HG03095 (cell line): Measurements from ENCODE around the gene ITFG1.
"Not testable (repeated sequence)": the region's sequence is repeated elsewhere in the genome, so short reads cannot be mapped to it uniquely, and the experiment has no call there.

Source experiments
- ATAC-seq: cut with Tn5 transposase; IDR thresholded peaks from one replicate; pipeline ENCODE4 v1.9.1; 2021; ENCODE audit warnings: moderate library complexity; ENCODE audit not compliant: unreplicated experiment

Gene ITFG1

GRCh38 chr16:47473792-47474191 is 12.9 kb upstream of the ITFG1 start:
- ATAC-seq = no peak

- not testable (repeated sequence) for ATAC-seq
Observed at GRCh38 chr16:47473004-47473403, 12.1 kb upstream of the ITFG1 start.

GRCh38 chr16:47470810-47471209 is 9.9 kb upstream of the ITFG1 start:
- ATAC-seq = no peak

GRCh38 chr16:47470211-47470610 is 9.3 kb upstream of the ITFG1 start:
- no peak for ATAC-seq

DNA sequence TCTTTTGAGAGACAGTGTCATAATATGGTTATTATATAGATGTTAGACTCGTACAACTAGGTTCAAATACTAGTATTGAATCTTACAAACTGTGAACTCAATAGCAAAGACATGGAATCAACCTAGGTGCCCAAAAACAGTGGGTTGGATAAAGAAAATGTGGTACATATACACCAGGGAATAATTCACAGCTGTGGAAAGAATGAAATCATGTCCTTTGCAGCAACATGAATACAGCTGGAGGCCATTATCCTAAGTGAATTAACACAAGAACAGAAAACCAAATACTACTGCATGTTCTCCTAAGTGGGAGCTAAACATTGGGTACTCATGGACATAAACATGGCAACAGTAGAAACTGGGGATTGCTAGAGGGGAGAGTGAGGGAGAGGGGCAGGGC is 8.4 kb upstream of the ITFG1 start:
- ATAC-seq = no peak

DNA sequence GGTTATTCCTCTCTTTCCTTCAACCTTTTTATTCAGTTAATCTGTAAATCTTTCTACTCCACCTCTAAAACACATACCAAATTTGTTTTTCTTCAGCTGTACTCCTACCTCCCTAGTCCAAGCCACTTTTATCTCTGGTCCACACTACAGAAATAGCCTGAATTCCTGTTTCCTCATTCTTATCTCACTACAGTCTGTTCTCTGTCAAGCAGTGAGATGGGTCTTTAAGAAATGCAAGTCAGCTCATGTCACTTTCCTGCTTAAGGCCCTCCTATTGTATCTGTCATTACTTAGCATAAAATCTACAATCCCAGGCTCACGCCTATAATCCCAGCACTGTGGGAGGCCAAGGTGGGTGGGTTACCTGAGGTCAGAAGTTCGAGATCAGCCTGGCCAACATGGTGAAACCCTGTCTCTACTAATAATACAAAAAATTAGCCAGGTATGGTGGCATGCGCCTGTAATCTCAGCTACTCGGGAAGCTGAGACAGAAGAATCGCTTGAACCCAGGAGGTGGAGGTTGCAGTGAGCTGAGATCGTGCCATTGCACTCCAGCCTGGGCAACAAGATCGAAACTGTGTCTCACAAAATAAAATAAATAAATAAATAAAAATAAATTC is 7.3 kb upstream of the ITFG1 start:
- not testable (repeated sequence) for ATAC-seq

- ATAC-seq = no peak
Observed at GRCh38 chr16:47467501-47467900, 6.6 kb upstream of the ITFG1 start.

DNA sequence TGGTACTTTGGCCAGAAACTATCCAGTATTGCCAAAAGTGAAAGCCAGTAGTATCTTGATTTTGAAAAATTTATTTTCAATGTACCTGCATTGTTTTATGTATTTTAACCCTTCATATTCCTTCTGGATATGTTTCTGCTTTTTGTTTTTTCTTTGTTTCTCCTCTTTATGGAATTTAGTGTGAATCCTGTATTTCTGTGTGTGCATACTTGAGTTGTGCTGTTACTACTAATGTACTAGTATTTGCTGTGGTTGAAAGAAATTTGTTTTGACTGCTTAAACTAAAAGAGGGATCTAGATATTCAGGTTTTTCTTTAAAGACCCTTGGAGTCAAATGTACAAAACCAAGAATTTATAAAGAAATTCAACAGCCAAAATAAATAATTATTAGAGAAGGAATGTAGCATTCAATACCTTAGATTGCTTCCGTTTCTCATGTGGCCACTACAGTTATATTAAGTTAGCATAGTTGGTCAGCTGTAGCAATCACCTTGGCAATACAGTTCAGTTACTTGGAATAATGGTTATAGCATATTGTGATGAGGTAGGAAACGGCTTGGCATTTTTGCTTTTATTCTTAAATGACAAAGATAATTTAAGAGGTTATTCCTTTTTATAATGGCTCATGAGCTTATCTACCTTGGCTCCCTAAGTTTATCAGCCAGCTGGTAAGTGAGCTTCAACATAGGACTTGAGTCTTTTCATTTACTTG is 5.2 kb upstream of the ITFG1 start:
- ATAC-seq = no peak

GRCh38 chr16:47463771-47464624 is 3.1 kb upstream of the ITFG1 start:
- ATAC-seq = no peak

GRCh38 chr16:47461598-47462266 is 869 bp upstream of the ITFG1 start:
- ATAC-seq = peak; percentile 22

DNA sequence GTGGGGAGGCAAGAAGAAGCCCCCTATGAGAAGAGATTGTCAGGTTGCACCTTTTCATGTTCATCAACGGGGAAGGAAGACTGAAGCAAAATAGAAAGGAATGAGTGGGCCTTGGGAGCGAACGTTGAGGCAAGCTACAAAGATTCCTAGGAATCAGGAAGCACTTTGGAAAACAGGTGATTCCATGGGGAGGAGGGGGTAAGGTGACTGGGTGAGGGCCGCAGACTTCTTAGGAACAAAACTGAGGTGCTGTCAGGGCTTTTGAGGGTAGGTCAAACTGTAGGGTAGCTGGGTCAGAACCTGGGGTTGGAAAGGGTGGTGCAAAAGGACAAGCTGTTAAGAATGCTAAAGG is 528 bp downstream of the ITFG1 start:
- no peak for ATAC-seq

DNA sequence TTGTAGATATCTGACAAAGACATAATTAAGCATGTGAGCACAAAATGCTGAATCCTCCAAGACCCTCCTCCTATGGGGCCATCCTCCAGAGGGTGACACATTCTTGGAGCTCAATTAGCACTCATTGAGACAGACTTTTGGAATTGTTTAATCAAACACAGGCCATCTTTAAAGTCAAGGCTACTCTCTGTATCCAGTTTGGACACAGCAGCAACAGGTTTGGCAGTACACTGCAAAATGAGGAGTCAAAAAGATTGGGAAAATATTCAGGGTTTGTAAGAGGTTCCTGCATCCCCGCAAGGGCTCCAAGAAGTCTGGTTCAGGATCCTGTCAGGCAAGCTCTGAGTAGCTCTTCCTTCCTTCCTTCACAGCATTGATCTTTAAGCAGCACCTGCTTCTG is 1.3 kb downstream of the ITFG1 start:
- no peak for ATAC-seq

DNA sequence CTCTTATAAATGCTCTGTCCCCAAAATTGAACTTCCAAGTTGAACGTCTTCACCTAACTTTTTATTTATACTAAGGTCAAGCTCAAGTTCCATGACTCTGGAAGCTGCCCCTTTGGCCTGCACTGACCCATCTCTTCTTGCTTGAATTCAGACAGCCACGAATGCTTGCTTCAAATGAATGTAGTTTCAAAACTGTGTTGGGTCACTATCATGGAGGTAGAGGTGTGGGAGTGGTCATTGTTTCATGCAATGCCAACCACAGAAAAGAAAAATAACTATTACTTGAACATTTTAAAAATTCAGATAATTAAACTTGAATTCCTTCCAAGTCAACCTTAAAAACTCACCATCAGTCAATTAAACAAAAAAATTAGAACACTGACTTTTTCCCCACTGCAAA is 2.5 kb downstream of the ITFG1 start:
- ATAC-seq = no peak

DNA sequence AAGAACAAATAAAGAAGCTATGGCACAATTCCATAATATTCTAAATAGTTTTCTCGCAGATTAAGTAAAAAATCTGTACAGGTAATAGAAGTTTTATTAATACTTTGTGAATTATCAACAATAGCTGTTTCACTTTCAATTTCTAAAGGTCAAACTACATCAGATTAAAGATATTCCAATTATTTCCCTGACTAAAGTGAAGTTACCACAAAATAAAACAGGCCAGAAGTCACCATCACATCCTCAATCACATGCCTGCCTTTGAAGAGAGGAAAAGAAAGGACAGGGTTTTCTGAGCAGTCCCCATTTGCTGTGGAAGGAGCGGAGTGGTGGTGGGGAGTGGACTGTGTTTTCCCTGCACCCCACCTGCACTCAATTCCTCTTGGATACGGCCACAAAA is 11.1 kb downstream of the ITFG1 start:
- no peak for ATAC-seq

DNA sequence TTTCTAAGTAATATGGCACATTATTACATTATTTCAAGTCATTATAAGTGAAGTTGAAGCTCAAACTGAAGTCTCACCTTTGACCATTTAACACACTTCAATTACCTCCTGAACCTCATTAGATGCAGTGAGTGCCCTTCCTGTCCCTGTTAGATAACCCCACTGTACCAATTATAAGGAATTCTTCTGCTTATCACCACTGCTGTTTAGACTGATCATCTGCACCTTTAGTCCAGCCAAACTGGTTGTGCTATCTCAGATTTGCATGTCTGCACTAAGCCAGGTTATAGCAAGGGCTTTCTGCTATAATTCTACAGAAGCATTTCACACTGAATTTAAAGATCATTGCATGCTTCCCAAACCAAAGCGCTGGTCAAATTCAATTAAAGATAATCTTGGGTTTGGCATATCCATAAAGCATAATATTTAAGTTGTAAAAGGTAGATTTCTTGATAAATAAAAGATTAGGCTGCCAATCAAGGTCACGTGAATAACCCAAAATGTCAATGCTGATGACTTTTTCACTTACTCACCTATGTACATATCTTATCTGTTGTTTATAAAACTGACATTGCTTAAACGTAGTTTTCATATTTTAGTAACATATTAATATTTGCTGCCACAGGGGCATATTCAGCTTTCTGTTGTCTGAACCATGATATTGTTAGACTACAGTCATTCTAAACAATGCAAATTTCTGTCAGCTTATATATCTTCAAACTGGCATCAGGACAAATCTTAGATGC is 11.9 kb downstream of the ITFG1 start:
- no peak for ATAC-seq

DNA sequence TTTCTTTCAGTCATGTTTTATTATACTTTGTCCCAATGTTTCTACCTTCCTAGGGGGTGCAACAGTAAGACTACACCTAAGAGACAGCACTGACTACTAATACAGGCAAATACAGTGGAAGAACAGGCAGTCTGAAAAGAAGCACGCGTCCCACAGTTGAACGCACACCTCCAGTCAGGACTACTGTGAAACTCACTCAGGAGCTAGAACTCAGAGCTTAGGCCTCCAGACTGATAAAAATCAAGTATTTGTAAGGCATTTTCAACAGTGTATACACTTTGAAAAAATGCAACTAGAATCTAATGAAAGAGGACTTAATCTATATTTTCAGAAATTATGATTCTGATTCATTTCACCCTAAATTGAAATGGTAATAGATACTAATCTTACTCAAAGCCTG is 14.4 kb downstream of the ITFG1 start:
- no peak for ATAC-seq

GRCh38 chr16:47442884-47443283 is 18.0 kb downstream of the ITFG1 start:
- not testable (repeated sequence) for ATAC-seq

DNA sequence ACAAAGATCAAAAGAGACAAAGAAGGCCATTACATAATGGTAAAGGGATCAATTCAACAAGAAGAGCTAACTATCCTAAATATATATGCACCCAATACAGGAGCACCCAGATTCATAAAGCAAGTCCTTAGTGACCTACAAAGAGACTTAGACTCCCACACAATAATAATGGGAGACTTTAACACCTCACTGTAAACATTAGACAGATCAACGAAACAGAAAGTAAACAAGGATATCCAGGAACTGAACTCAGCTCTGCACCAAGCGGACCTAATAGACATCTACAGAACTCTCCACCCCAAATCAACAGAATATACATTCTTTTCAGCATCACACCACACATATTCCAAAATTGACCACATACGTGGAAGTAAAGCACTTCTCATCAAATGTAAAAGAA is 20.8 kb downstream of the ITFG1 start:
- not testable (repeated sequence) for ATAC-seq

GRCh38 chr16:47434274-47434673 is 26.6 kb downstream of the ITFG1 start:
- not testable (repeated sequence) for ATAC-seq

DNA sequence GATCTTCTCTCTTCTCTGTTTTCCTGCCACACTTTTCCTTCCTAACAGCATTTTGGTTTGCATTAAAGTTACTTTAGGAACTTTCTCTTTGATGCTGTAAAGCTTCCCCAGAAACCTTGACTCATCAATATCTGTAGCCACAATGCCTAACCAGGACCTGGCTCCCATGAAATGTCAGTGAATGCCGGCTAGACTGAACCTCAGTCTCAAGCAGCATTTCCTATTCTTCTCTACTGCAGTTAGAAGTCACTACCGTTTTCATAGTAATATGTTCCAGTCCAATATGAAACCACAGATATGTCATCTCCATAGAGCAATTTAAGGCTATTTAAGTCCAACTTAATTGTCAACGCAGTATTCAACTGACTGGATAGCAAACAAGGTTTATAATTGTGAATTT is 28.9 kb downstream of the ITFG1 start:
- no peak for ATAC-seq

DNA sequence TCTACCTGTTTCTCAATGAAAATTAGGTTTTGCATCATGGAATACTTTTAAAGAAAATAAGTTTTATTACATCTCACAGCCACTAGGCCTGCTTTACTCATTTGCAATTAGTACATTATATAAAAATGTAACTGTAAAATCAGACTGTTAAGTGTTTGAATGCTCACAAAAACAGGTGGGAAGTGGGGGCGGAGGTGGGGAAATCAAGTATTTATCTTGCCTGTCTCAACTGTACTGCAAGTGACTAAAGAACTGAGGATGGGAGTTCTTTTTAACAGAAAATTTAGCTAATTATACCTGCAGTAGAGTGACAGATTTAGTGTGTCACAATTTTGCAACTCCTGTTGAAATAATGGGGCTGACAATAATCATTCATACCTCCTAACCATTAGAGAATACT is 34.1 kb downstream of the ITFG1 start:
- ATAC-seq = no peak
